GM12801 (cell line): ENCODE measurements around the gene LRMDA.

Experiments used
- CTCF ChIP-seq: IDR thresholded peaks from one replicate; pipeline ENCODE4 v1.5.1; 2011; ENCODE audit warnings: control low read depth; ENCODE audit not compliant: insufficient read length; ENCODE audit errors: extremely low read depth

The LRMDA gene

GRCh38 chr10:75632805-75633462 lies 201.5 kb downstream of the LRMDA start:
- TF ChIP-seq CTCF = no peak

GRCh38 chr10:75633568-75633967 lies 202.1 kb downstream of the LRMDA start:
- no peak for TF ChIP-seq CTCF

- TF ChIP-seq CTCF = no peak
These were observed 203.5 kb downstream of the LRMDA start for GRCh38 chr10:75634947-75635346.

- no peak for TF ChIP-seq CTCF
These were observed 207.3 kb downstream of the LRMDA start for GRCh38 chr10:75638752-75639151.

- TF ChIP-seq CTCF = no peak
These were observed 208.3 kb downstream of the LRMDA start for GRCh38 chr10:75639736-75640135.

- no peak for TF ChIP-seq CTCF
These were observed 209.0 kb downstream of the LRMDA start for GRCh38 chr10:75640381-75640780.

GRCh38 chr10:75640803-75641202 lies 209.4 kb downstream of the LRMDA start:
- TF ChIP-seq CTCF = no peak
